ENCODE measurements around the gene CRYGN.

Gene CRYGN

DNA sequence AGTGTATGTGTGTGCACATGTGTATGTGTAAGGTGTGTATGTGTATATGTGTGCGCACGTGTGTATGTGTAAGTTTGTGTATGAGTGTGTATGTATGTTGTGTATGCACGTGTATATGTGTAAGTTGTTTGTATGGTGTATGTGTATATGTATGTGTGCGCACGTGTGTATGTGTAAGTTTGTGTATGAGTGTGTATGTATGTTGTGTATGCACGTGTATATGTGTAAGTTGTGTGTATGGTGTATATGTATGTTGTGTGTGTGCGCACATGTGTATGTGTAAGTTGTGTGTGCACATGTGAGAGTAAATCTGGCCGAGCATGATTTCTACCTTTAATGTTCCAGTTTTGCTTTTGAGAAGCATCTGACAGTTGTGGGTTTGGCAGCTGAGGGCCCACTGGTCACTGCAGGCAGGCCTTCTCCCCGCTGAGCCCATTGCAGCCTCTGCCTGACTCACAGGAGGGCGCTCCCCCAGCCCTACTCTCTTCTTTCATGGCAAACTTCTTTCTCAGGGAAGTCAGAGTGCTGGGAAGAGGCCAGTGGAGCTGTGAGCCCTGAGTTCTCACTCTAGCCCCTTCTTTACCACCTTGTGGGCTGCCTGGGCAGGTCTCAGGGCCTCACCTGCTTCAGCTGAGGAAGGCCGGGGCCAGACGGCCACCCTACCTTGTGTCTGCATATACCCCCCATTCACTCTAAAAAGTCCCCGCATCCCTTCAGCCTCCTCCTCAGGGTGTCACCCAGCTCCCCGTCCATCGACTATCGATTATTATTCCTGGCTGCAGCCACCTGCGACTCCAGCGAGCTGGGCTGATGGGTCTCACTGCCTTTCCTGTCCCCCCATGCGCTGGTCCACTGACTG lies 41.3 kb downstream of the CRYGN start:
- TF ChIP-seq CTCF (IDR thresholded peaks at IDR 0.05; ENCODE audit: low read depth, low read length, missing control alignments): no peak
- in situ Hi-C loops (cut with HindIII; ENCODE audit: low pct_ligation_motif_present, low sequenced_read_pairs): no loop called here
- DNase-seq: no peak
- H3K4me3 ChIP-seq (ENCODE audit: low read depth, low read length): no peak overlapping the region
- H3K27ac ChIP-seq: no peak overlapping the region
- H3K36me3 ChIP-seq (replicated peaks): no peaks in the 10 kb centered on the region
- peaks cover 10% of the 10 kb centered on the region for H3K27me3 ChIP-seq (replicated peaks)

DNA sequence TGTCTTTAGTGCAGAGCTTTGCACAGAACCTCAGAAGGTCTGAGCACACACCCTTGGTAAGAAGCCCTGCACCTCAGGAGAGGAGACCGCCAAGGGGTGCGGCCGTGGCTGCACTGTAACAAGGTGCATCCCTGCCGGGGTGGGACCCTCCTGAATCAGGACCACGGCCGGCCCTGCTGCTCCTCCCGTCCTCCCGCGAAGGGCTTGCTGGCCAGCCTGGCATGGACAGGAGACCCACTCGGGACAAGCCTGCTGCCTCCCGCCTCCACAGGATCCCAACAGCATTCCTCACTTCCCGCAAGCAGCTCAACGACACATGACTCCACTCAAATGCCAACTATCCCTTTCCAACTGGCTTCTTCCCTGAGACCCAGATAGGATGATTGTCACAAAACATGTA lies 42.9 kb downstream of the CRYGN start:
- no peak for TF ChIP-seq CTCF (IDR thresholded peaks at IDR 0.05; ENCODE audit: low read depth, low read length, missing control alignments)
- H3K4me3 ChIP-seq (ENCODE audit: low read depth, low read length): no peak overlapping the region
- DNase-seq: no peak
- H3K27ac ChIP-seq: no peak overlapping the region
- H3K27me3 ChIP-seq (replicated peaks): peaks cover 10% of the 10 kb centered on the region
- no peaks in the 10 kb centered on the region for H3K36me3 ChIP-seq (replicated peaks)
- in situ Hi-C loops (cut with HindIII; ENCODE audit: low pct_ligation_motif_present, low sequenced_read_pairs): no loop called here

- no peak overlapping the region for H3K27ac ChIP-seq
- no peak overlapping the region for H3K4me3 ChIP-seq (ENCODE audit: low read depth, low read length)
- H3K27me3 ChIP-seq (replicated peaks): peaks cover 10% of the 10 kb centered on the region
- no peak for DNase-seq
- no peak for TF ChIP-seq CTCF (IDR thresholded peaks at IDR 0.05; ENCODE audit: low read depth, low read length, missing control alignments)
- H3K36me3 ChIP-seq (replicated peaks): no peaks in the 10 kb centered on the region
- in situ Hi-C loops (cut with HindIII; ENCODE audit: low pct_ligation_motif_present, low sequenced_read_pairs): no loop called here
Measured at GRCh38 chr7:151396328-151396970, 43.5 kb downstream of the CRYGN start.

DNA sequence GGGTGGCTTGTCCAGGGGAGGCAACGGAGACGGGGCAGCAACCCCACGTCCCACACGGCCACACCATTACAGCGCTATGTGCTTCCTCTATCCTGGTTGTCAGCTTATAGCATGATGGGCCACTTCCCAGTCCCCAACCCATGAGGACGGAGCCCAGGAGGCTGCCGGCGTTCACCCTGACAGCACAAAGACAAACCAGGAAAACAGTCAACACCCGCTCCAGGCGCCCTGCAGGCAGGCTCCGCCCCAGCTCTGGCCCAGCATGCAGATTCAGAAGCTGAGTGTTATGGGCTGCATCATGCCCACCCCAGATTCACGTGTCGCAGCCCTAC lies 44.9 kb downstream of the CRYGN start:
- in situ Hi-C loops (cut with HindIII; ENCODE audit: low pct_ligation_motif_present, low sequenced_read_pairs): no loop called here
- H3K36me3 ChIP-seq (replicated peaks): no peaks in the 10 kb centered on the region
- no peak overlapping the region for H3K4me3 ChIP-seq (ENCODE audit: low read depth, low read length)
- peaks cover 4% of the 10 kb centered on the region for H3K27me3 ChIP-seq (replicated peaks)
- no peak for TF ChIP-seq CTCF (IDR thresholded peaks at IDR 0.05; ENCODE audit: low read depth, low read length, missing control alignments)
- H3K27ac ChIP-seq: no peak overlapping the region
- DNase-seq: no peak

DNA sequence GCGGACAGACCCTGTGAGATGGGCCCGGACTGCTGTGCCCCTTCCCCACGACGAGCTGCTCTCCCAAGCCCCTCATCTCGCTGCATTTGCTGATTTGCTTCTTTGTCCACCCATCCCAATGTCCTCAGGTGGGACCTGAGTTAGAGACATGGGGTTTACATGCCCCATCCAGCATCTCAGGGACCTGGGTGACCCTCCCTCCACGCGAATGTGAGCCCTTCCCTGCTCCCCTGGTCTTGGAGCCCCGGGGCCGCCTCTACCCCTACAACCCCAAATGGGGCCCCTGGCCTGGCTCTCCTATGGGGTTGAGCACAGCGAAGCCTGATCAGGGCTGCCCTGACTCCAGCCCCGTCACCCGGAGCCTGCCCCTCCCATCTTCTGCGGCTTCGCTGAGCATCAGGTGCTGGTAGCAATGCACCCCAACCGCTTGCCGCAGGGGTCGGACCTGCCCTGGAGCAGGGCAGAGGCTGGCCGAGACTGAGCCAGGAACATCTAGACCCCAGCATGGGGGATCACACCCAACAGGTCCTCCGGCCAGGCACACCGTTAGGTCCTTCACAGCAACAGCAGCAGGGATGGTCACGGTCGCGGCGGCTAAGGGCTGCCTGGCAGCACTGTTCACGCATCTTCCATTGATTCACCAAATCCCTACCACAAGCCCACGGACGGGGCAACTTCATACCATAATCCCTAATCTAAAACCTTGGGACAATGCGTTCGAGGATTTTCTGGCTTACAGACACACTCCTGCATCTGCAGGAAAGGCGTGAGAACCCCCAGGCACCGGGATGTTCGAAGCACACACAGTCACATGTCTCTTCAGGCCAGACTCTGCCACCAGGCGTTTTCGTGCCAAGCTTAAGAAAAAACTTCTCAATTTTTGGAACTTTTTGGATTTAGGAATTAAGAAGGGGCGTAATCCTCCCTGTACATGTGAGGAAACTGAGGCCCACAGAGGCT lies 45.6 kb downstream of the CRYGN start:
- H3K27me3 ChIP-seq (replicated peaks): peaks cover 2% of the 10 kb centered on the region
- in situ Hi-C loops (cut with HindIII; ENCODE audit: low pct_ligation_motif_present, low sequenced_read_pairs): no loop called here
- DNase-seq: no peak

More for the DNA sequence above, 45.6 kb downstream of the CRYGN start:
- Histone ChIP-seq H3K4me3 (ENCODE audit: low read depth, low read length) (no peak overlapping the region), H3K27ac (no peak overlapping the region), H3K36me3 (replicated peaks) (no peaks in the 10 kb centered on the region)
- no peak for TF ChIP-seq CTCF (IDR thresholded peaks at IDR 0.05; ENCODE audit: low read depth, low read length, missing control alignments)

Data from brain microvascular endothelial cell (primary cell).